KOPT-K1 (cell line): ENCODE results near the gene TRANK1.
"Not testable (repeated sequence)": the region's sequence is repeated elsewhere in the genome, so short reads cannot be mapped to it uniquely, and the experiment has no call there.

ENCODE experiments used
- H3K27ac ChIP-seq: fragments of 200-600 bp; sonication (generic); 2 replicates; pipeline ENCODE4 v1.5.1; 2016; ENCODE audit warnings: antibody characterized with exemption, mild to moderate bottlenecking, low read depth, low read length; ENCODE audit not compliant: poor library complexity, severe bottlenecking
- H3K36me3 ChIP-seq: fragments of 200-600 bp; sonication (generic); 2 replicates; pipeline ENCODE4 v1.5.1; 2017; ENCODE audit warnings: antibody characterized with exemption, mild to moderate bottlenecking, low read length, moderate library complexity; ENCODE audit not compliant: insufficient read depth
- H3K9me3 ChIP-seq: fragments of 200-600 bp; sonication (generic); 2 replicates; pipeline ENCODE4 v1.5.1; 2017; ENCODE audit warnings: antibody characterized with exemption, low read length, mild to moderate bottlenecking; ENCODE audit not compliant: insufficient read depth, poor library complexity, severe bottlenecking

The TRANK1 gene

GRCh38 chr3:36965440-36965839 is 20.6 kb upstream of the TRANK1 start:
- no peaks in the 10 kb centered on the region for H3K36me3 ChIP-seq
- no peak overlapping the region for H3K27ac ChIP-seq
- H3K9me3 ChIP-seq = no peaks in the 10 kb centered on the region

GRCh38 chr3:36964817-36965216 is 20.0 kb upstream of the TRANK1 start:
- H3K9me3 ChIP-seq = no peaks in the 10 kb centered on the region
- H3K27ac ChIP-seq = no peak overlapping the region

GRCh38 chr3:36964331-36964730 is 19.5 kb upstream of the TRANK1 start:
- no peak overlapping the region for H3K27ac ChIP-seq
- no peaks in the 10 kb centered on the region for H3K36me3 ChIP-seq
- no peaks in the 10 kb centered on the region for H3K9me3 ChIP-seq

More at GRCh38 chr3:36964817-36965216, 20.0 kb upstream of the TRANK1 start:
- no peaks in the 10 kb centered on the region for H3K36me3 ChIP-seq

- not testable (repeated sequence) for H3K36me3 ChIP-seq, H3K9me3 ChIP-seq
Measured at GRCh38 chr3:36963008-36963407, 18.2 kb upstream of the TRANK1 start.

GRCh38 chr3:36960502-36960901 is 15.6 kb upstream of the TRANK1 start:
- H3K27ac ChIP-seq = no peak overlapping the region
- H3K36me3 ChIP-seq = no peaks in the 10 kb centered on the region
- H3K9me3 ChIP-seq = no peaks in the 10 kb centered on the region

More at GRCh38 chr3:36963008-36963407, 18.2 kb upstream of the TRANK1 start:
- not testable (repeated sequence) for H3K27ac ChIP-seq

GRCh38 chr3:36959821-36960220 is 15.0 kb upstream of the TRANK1 start:
- no peak overlapping the region for H3K27ac ChIP-seq
- H3K9me3 ChIP-seq = no peaks in the 10 kb centered on the region
- no peaks in the 10 kb centered on the region for H3K36me3 ChIP-seq

- no peaks in the 10 kb centered on the region for H3K36me3 ChIP-seq
- H3K9me3 ChIP-seq = no peaks in the 10 kb centered on the region
- peak overlapping the region; percentile 21 for H3K27ac ChIP-seq
Measured at GRCh38 chr3:36957862-36958686, 13.2 kb upstream of the TRANK1 start.

GRCh38 chr3:36957063-36957462 is 12.2 kb upstream of the TRANK1 start:
- Histone ChIP-seq H3K27ac (no peak overlapping the region), H3K36me3 (no peaks in the 10 kb centered on the region), H3K9me3 (no peaks in the 10 kb centered on the region)

GRCh38 chr3:36956155-36956554 is 11.3 kb upstream of the TRANK1 start:
- Histone ChIP-seq H3K27ac (no peak overlapping the region), H3K36me3 (no peaks in the 10 kb centered on the region), H3K9me3 (no peaks in the 10 kb centered on the region)

- no peak overlapping the region for H3K27ac ChIP-seq
- no peaks in the 10 kb centered on the region for H3K36me3 ChIP-seq
- H3K9me3 ChIP-seq = no peaks in the 10 kb centered on the region
Measured at GRCh38 chr3:36954452-36955134, 9.7 kb upstream of the TRANK1 start.

- not testable (repeated sequence) for H3K36me3 ChIP-seq, H3K27ac ChIP-seq
- H3K9me3 ChIP-seq = peaks cover 43% of the 10 kb centered on the region
Measured at GRCh38 chr3:36947814-36948213, 3.0 kb upstream of the TRANK1 start.

- Histone ChIP-seq H3K36me3 (no peaks in the 10 kb centered on the region), H3K27ac (peak overlapping the region; percentile 45), H3K9me3 (peaks cover 43% of the 10 kb centered on the region)
Measured at GRCh38 chr3:36945333-36945980, 603 bp upstream of the TRANK1 start.

- H3K36me3 ChIP-seq = no peaks in the 10 kb centered on the region
- peaks cover 41% of the 10 kb centered on the region for H3K9me3 ChIP-seq
- peak overlapping the region; percentile 45 for H3K27ac ChIP-seq
Measured at GRCh38 chr3:36944012-36944640, 728 bp downstream of the TRANK1 start.

- Histone ChIP-seq H3K9me3 (peaks cover 38% of the 10 kb centered on the region), H3K36me3 (no peaks in the 10 kb centered on the region), H3K27ac (no peak overlapping the region)
Measured at GRCh38 chr3:36943601-36944000, 1.3 kb downstream of the TRANK1 start.
